Measurements from ENCODE around the gene DOCK10.

- TF ChIP-seq CTCF (IDR thresholded peaks at IDR 0.05) (no peak), POLR2AphosphoS5 (IDR thresholded peaks at IDR 0.05) (no peak), POLR2A (IDR thresholded peaks at IDR 0.05) (no peak), EP300 (IDR thresholded peaks at IDR 0.05) (no peak)
These were observed 260.9 kb downstream of the DOCK10 start for GRCh38 chr2:224781400-224781799.

All from suprapubic skin (tissue), 4 donors.